GM21529 (cell line): Measurements from ENCODE around the gene FBXO31.

ENCODE experiments used
- ATAC-seq: cut with Tn5 transposase; IDR thresholded peaks from one replicate; pipeline ENCODE4 v1.9.1; 2021; ENCODE audit not compliant: unreplicated experiment

FBXO31 gene

DNA sequence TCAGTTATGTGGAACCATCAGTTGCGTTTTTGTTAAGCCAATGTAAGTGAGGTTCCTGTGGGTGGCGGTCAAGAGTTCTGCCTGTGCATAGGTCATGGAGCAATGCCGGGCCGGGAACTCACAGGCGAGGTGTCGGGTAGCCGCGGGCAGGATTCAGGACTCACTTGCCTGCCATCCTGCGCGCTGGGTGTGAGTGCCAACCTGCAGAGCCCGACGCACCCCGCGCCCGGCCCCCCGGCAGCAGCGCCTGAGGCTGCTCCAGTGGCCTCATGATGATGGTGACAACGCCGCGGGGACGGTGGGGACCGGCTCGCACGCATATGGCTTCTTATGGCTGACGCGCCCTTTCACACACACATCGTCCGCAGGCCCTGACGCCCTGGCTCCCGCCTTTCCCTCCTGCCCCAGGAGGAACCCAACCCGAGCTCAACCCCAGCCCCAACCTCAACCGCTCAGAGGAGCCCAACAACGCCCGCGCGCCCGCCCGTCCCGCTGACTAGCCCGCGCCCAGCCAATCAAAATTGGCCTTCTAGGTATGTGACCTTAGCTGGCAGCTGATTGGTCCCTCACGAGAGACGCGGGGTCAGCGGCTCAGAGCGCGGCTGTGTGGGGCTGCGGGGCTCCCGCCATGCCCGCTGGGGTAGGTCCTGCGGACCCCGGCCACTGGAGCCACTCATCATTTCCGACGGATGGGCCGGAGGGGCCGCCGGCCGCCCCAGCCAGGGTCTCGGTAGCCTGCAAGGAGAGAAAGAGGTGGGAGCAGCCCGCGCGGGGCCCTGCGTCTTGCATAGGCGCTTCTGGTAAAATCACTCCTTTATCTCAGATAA lies 66.4 kb downstream of the FBXO31 start, which contains the start of gene C16orf95:
Gene C16orf95 (minus strand): TSS at position 470 of the 827 bp plus-strand sequence. CDS start 150 bp downstream, at position 320.
- peak; percentile 95 for ATAC-seq

DNA sequence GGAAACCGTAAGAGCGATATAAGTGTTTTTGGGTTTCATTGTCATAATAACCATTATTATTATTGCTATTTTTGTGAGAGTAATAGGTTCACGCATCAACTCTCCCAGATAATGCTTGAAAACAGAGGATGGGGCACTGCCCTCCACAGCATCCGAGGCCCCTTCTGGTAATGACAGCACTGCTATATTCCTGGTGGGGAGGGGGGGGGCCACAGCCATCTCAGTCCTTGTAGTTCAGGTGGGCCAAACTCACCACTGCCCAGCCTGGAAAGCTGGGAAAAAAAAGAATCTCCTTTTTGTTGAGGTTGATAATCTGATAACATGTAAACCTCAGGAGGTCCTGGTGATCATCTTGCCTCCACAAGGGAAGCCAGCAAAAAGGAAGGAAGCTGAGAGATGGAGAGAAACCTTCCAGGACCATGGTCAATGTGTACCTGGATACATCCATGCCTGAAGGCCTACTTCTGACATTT lies 67.1 kb downstream of the FBXO31 start:
- ATAC-seq = no peak

DNA sequence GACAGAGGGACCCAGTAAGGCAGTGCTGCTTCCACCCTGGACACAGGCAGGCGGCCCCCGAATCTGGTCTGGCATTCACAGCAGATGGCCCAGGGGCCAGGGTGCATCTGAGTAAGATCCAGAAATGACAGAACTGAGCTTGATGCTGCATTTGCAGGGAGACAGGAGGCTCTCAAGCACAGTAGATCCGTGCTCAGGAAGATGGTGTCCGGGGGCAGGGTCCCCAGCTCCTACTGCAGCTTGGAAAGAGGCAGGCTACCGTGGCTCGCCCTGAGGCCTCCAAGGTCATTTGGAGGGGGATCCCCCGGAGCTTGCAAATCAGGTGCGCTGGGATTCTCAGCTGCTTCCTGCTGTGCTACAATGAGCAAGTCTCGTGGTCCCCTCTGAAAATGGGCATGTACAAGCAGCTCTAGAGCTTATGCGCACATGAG lies 68.6 kb downstream of the FBXO31 start:
- no peak for ATAC-seq

DNA sequence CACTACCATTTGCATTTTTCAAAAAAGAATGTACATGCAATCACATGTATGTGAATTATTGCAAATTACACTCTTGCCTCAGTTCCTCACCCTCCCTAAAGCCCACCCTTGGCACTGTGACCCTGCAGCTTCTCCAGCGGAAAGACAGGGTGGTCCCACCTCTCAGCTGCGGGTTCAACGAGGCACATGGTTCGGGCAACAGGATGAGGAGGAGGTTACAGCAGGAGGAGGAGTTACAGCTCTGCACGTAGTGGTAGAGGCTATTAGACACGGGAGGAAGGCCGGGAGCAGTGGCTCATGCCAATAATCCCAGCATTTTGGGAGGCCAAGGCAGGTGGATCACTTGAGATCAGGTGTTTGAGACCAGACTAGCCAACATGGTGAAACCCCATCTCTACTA lies 71.6 kb downstream of the FBXO31 start:
- no peak for ATAC-seq

DNA sequence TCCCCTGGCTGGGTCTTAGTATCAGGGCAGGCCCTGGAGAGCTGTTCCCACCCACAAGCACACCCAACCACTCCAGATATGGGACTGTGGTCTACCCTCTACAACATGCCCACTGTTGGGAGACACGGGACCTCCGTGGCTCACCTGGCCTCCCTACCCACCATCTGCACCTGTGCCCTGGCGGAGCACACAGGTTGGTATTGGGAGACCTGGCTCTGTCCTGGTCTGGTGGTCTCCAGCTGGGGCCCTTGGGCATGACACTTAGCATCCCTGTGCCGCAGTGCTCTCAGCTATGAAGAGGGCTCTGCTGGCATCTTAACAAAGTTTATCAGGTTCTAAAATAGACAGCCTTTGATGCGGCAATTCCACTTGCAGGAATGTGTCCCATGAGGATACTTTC lies 72.2 kb downstream of the FBXO31 start:
- ATAC-seq = no peak

DNA sequence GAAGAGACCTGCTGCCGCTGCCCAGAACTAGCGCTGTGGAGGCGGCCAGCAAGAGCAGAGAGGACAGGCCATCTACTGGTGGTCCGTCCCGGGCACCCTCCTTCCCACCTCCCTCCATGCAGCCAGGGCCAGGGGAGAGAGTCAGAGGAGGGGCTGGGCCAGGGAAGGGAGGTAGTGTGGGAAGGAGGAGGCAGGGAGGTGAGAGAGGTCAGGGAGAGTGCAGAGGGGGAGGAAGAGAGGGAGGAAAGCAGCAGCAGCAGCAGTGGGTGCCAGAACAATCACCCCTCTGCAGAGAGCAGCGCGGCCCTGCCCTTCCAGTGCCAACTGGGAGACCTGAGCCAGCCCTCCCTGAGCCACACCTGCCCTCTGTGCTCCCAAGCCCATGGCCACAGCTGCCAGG lies 73.0 kb downstream of the FBXO31 start:
- ATAC-seq = no peak

DNA sequence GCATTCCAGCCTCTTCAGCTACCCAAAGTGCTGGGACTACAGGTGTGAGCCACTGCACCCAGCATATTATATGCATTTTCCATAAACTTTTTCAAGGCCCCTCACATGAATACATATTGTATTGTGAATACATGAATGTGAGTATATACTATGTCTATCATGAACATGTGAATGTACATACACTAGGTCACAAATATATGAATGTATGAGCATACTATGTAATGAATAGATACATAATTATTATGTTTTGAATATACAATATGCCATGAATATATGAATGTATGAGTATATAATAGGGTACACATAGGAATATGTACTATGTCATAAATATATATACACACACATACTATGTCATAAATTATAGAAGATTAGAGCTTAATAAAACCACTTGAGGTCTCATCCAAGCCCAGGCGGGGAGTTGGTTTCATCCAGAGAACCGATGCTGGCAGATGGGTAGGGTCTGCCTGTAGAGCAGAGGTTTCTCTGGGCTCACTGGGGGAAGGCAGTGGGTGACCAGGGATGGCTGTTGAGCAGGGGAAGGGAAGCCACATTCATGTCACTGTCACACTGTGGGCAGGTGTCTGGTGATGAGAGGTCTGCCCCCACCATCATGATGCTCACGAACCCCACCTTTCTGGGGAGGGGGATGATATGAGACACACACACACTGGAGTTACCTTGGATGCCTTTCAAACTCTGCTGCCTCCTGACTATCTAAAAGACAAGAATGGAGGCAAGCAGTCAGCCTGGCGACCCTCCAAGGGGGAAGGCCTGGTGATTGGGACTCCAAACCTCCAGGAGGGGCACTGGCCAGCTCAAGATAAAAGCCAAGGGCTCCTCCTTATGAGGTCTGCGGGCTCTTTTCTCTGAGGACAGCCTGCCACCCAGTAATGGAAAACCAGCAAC lies 73.7 kb downstream of the FBXO31 start:
- ATAC-seq = no peak

DNA sequence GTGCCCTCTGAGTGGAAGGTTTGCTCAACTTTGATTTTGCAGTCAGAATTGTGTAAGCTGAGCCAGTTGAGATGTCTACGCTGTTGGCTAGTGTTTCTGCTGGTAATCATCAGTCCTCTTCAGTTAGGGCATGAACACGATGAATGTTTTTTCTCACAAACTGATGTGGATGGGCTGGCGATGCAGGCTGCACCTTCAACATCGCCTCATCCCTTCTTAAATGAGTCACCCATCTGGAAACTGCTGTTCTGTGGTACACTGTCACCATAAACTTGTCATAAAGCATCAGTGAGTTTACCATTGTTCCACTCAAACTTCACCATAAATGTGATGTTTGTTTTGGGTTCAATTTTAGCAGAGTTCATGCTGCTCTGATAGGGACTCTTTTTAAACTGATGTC lies 74.8 kb downstream of the FBXO31 start:
- no peak for ATAC-seq

DNA sequence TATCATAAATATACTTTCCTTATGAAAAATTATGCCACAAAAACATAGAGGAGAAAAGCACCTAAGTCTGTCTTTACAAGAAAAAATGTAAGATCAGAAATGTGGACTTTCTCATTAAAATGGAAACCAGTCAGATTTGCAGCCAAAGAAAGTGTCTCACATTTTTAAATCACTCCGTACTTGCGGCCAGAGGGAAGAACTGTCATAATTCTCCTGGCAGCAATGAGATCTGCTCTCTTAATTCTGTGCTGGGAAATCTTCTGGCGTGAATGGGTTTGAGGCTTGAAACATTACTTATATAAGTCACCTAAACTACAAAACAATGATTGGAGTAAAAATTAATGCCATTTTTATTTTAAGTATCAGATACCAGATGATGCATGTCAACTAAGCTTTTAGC lies 77.1 kb downstream of the FBXO31 start:
- ATAC-seq = no peak

DNA sequence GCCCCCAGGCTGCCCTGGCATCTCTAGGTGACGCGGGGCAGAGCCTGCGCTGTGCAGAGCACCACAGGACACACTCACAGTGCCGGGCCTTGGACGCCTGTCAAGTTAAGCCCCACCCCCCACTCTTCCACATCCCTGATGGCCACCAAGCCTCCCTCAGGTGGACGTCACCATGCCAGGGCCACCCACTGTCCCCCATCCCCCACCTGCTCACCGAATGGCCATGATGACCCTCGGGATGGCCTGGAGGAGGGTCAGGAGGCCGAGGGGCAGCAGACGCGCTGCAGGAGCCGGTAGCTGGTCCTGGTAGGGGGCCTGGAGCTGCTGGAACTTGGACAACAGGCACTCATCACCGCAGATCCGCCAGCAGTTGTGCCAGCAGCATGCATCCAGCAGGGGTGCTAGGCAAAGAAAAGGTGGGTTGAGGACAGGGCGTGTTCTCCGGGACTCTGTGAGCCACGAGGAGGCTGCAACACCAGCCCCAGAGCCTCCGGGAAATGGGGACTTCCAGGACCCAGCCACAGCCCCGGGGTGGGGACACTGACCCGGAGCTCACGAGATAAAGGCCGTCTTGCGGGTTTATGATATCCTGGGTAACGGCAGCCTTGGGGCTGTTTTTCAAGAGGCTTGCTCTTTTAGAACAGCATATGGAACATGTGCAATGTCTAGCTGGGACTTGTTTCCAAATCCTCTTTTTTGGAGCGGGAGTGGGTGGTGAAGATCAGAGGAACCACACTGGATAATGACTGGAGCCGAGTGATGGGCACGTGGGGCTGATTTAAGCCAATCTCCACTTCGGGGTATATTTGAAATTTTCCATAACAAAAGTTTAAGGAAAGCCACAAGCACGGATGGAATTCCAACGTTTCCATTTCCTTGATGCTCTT lies 77.8 kb downstream of the FBXO31 start:
- no peak for ATAC-seq

DNA sequence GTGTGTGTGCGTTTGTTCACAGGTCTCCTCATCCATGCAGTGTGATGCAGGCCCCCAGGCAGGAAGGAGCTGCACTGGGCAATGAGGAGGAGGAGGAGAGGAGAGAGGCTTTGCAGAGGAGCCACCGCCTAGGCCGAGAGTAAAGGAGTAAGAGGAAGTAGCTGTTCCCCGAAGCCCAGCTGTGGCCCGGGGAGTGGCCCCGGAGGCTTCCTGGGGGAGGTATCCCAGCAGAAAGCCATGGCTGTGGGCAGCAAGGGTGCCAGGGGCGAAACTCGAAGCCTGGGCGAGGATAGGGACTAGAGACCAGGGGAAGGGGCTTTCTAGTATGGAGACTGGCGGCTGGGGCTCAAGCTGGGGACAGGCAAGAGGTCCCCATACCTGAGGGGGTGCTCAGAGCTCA lies 78.6 kb downstream of the FBXO31 start:
- no peak for ATAC-seq

DNA sequence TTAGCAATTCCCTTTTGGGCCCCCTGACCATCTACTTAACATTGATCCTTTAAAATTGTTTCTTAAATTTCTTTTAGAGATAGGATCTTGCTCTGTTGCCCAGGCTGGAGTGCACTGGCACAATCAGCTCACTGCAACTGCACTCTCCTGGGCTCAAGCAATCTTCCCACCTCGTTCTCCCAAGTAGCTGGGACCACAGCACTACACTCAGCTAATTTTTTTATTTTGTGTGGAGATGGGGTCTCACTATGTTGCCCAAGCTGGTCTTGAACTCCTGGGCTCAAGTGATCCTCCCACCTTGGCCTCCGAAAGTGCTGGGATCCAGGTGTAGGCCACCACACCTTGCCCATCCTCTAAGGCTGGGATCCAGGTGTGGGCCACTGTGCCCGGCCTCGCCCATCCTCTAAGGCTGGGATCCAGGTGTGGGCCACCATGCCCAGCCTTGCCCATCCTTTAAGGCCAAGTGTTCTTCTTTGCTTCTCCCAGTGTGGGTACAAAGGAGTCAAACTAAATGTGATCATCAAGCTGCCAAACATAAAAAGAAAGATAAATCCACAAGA lies 79.5 kb downstream of the FBXO31 start:
- no peak for ATAC-seq

DNA sequence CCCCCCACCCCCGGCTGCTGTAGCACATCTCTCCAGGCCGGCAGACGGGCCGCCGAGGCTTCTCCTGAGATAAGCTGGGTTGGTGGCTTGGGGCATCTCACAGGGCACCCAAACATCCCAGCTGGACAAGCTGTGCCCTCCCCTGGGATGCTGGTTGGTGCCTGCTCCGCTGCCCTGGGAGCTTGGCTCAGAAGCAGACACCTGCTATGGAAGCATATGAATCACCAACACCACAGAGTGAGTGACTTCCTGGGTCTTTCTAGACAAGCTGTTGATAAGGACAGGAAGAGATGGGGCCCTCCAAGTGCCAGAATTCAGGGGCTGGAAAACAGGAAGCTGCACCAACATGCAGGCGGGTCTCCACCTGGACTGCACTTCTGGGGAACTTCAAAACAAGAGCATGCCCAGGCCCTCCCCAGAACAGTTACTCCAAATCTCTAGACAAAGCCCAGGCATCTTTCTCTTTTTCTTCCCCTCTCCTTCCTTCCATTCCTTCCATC lies 80.1 kb downstream of the FBXO31 start:
- no peak for ATAC-seq

DNA sequence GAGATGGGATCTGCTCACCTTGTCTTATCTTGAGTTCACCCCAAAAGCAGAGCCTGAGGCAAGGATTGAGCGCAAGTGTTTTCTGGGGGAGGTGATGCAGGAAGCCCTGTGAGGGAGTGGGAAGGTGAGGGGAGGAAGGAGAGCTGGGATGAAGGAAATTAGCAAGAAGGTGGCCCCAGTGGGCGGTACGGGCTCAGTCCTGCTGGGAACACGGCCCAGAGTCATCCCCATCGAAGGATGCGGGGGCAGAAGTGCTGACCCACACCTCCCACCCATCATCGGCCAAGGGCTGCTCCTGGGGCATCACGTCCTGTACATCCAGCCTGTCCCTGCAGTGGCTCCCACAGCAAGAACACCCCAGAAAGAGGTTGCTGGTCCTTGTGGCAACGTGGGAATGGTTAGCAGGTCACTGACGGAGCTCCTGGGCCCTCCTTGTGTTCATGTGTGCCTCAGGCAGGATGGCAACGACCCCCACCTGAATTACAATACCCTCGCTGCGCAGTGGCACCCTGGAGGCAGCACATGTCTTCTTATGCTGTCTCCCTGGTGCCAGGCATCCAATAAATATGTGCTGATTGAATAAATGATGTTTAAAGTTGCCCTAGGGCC lies 84.6 kb downstream of the FBXO31 start:
- ATAC-seq = no peak

DNA sequence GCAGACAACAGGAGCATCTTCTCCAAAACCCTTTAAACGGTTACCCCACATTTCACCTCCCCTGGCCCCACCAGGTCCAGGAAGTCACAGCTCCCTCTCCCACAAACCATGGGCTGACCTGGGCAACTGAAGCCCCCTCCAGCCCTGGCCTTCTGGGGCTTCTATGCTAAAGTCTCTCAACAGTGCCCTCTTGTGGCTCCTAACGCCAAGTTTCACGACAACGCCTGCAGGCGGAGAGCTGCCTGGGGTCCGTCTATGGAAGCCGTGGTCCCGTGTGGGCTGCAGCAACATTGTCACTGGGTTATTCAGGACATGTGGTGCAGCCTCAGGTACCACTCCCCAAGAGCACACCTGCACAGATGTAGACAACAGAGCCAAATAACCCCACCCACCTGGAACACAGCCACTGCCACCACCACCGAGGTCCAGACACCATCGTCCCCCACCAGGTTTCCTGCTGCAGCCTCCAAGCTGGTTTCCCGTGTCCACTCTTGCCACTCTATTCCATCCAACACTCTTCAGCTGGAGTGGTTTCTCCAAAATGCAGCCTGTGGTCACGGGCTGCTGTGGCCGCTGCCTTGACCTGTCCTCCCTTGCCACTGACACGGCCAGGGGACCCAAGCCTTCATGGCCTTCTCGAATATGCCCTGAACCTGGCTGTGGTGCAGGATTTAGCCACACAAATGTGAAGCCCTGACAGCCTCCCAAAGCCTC lies 85.5 kb downstream of the FBXO31 start:
- no peak for ATAC-seq

DNA sequence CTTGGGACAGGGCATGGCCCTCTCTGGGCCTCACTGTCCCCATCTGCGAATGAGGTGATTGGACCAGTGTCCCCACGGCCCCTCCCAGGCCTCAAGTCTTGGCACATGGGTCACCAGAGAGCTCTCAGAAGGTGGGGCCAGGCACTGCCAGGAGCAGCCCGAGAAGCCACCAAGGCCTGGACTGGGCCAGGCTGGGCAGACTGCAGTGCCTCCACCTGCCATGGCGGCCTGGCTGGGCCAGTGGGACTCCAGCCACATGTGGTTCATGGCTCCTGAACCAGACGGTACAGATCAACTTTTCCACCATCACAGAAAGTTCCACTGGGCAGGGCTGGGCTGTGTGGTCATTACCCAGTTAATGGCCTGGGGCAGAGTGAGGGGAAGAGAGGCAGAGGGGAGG lies 86.2 kb downstream of the FBXO31 start:
- no peak for ATAC-seq

DNA sequence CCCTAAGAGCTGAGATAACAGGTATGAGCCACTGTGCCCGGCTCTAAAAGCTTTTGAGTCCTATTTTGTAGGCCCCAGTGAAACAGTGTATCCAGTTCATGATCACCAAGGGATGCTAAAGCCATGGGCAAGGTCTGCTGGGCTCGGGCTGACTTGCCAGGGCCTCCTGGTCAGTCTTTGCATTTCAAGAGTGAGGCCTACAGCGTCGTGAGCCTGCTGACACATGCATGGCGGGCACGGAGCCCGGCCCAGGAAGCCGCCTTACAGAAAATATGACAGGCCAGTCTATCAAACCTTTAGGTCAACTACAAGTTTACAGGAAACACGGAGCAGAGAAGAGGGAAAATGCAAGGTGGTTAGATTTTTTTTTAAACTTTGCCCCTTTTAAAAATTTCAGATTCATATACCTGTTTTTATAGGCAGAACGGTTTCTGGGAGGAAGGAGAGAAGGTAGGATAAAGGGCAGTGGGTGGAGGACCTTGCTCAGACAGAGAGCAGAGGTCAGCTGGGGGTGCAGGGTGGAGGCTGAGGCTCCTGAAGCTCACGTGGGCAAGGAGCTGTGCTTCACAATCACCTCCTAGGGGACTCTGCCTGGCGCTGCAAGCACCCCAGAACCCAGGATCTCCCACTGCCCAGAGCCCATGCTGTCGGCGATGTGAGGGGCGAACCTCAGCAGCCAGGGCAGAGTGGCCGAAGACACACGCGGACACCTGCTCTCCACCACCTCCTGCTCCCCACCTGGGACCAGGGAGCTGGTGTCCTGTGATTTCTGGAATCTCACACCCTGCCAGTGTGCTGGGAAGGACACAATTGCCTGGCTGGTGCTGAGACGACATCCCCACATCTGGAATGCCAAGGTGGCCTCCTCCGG lies 87.7 kb downstream of the FBXO31 start:
- no peak for ATAC-seq

DNA sequence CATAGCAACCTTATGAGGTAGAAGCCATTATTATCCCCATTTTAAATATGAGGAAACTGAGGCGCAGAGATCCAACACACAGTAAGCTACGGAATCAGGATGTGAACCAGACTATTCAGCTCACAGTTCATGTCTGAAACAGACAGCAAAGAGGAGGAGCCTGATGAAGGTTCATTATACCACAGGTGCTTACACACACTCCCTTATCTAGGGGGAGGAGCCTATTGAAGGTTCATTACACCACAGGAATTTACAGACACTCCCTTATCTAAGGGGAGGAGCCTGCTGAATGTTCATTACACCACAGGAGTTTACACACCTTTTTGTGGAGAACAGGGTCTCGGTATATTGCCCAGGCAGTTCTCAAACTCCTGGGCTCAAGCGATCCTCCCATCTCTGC lies 88.3 kb downstream of the FBXO31 start:
- ATAC-seq = no peak
